ENCODE results near the gene USP34. TPM values are rescaled to one million over a fixed set of nuclear protein-coding genes. Genes with fewer than 3 reads are reported as not detected.

The USP34 gene
- total and polyA plus RNA-seq, 2 of the 8 experiments (the other 6 are each of a cell fraction or from before 2014, with no cell fraction given): 56.7 to 91.7 TPM

GRCh38 chr2:61416871-61417645, 53.8 kb downstream of the USP34 start (continued):
- TF ChIP-seq CTBP2 (IDR thresholded peaks at IDR 0.05; ENCODE audit: borderline replicate concordance, insufficient read depth, insufficient read length, low read length) (no peak), NRF1 (IDR thresholded peaks at IDR 0.05; ENCODE audit: low read depth, low read length) (no peak), GTF2F1 (IDR thresholded peaks at IDR 0.05; ENCODE audit: borderline replicate concordance, low read depth, low read length) (no peak), RBBP5 (IDR thresholded peaks at IDR 0.05; ENCODE audit: borderline replicate concordance, low read depth, low read length) (no peak), CEBPB (IDR thresholded peaks at IDR 0.05; ENCODE audit: low read depth, low read length) (no peak)

Data from H1 (cell line).